GM21576 (cell line): Measurements from ENCODE around the gene EAF2.

ENCODE experiments used
- ATAC-seq: cut with Tn5 transposase; IDR thresholded peaks from one replicate; pipeline ENCODE4 v1.9.1; 2021; ENCODE audit warnings: mild to moderate bottlenecking, moderate library complexity; ENCODE audit not compliant: unreplicated experiment

The EAF2 gene

DNA sequence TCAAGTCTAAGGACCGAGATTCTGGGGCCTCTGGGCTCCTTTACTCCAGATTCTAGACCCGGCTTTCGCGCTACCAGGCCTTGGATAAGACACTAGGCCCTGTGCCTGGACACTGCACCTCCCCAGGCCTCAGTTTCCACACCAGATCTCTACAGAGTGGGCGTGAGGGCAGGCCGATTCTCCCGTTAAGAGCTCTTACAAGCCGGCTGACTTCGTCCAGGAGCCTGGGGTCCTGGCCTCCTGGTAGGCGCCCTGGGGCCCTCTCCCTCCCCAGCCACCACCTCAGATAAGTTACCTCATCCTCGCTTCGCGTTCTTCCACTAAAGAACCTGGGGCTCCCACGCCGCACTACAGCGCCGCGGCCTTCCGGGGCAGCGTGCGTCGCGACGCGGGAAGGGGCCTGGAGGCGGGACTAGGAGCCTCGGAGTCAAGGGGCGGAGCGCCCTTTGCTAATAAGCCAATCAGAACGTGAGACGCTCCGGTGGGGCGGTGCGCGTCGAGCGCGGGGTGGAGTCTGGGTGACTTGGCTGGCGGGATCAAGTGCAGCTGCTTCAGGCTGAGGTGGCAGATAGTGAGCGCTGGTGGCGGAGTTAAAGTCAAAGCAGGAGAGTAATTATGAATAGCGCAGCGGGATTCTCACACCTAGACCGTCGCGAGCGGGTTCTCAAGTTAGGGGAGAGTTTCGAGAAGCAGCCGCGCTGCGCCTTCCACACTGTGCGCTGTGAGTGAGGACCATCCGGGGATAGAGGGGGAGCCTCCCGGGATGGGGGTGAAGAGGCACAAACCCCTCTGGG lies at the start of gene EAF2, which contains the start of gene IQCB1:
Gene EAF2, plus strand, starts transcription at position 539 of the 794 bp plus-strand sequence. Its CDS starts 77 bp downstream, at position 616.
Gene IQCB1, minus strand, starts transcription at position 390 of the 794 bp plus-strand sequence. CDS start 6,100 bp downstream, outside the sequence.
- ATAC-seq, result peak; percentile 97

DNA sequence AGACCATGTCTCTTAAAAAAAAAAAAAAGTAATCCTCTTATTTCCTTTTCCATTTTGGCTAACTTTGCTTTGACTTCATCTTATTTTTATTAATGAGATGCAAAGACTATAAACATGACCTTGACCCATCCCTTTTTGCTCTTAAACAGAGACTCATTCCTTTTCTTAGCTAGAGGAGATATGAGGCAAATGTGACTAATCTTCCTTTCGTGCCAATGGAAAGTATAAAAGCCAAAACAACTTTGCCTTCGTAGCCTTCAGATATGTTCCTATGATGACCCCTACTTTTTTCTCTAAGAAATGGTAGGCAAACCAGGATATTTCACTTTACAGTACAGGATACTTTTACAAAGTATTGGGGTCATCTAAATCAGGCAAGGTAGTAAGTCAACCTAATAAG lies 48.5 kb upstream of the EAF2 start:
- no peak for ATAC-seq

DNA sequence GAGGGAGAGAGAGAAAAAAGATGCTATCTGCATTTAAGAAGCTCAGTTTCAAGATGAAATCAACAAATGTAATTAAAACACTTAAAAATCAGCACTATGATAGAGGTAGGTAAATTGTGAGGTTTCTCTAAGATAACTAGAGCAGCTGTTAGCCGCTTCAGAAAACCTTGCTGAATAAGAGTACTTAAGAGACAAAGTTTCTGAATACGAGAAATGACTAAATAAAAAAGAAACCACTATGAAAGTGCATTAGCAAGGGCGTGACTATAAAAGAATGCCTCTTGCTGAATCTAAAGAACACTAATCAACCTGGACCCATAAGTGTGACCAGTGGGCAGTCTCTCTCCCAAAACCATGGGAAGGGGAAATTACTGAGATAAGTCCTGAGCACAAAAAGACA lies 41.9 kb upstream of the EAF2 start:
- ATAC-seq, result no peak

DNA sequence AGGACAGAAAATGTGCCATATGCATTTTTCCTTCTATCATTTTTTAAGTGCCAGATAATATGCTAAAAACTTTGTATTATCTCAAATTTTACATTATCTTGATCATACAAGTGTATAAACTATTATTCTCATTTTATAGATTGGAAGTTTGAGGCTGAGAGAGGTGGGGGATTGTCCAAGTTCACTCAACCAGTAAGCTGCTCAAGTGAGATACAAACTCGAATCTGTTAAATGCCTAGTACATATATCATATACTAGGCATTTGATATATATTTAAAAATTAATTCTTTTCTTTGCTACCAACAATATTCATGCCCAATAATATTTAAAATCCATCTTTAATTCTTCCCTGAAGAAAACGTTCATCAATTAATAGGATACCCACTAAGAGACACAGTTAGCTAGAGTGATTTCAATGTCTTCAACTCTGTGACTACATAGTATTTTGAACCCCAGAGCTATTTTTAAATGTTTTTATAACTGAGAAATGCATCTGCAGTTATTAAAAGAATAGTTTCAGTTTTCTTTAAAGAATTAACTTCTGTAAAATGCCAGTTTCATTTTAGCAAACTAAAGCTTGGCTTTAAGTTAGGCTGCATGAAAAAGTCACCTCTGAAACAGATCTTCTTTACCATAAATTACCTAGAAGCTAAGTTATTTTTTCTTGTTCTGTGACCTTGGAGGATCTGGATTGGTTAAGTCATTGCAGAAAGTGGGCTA lies 40.6 kb upstream of the EAF2 start:
- no peak for ATAC-seq

DNA sequence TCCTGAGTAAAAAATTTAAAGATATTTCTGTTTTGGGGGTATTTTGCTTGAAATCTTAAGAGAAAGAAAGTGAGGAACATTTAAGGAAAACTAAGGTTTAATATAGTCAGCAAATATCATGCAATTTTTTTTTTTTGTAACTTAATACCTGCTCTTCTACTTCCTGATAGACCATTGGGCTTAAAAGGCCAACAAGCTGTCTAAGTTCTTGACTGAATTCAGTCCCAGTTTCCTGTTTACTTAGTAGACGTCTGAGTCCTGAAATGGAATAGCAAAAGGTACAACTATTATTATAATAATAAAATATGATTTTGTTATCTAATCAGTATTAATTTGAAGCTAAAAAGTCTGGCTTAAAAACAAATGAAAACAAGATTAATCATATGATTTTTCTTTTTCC lies 38.0 kb upstream of the EAF2 start:
- no peak for ATAC-seq

DNA sequence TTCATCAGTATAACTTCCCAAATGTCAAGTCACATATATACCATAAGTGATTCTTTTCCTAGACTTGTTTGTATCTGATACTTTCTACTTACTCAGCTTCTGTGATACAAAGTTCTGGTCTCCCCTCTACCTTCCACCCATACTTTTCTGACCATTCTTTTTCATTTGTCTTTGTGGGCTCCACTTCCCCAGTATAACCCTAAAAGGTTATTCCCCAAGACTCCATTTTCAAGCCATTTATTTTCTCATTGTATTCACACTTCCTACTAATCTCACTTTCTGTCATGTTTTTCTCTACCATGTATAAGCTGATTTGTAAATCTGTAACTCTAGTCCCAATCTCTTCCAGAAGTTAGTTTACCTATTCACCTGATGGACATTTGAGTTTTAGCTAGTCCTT lies 34.1 kb upstream of the EAF2 start:
- no peak for ATAC-seq

DNA sequence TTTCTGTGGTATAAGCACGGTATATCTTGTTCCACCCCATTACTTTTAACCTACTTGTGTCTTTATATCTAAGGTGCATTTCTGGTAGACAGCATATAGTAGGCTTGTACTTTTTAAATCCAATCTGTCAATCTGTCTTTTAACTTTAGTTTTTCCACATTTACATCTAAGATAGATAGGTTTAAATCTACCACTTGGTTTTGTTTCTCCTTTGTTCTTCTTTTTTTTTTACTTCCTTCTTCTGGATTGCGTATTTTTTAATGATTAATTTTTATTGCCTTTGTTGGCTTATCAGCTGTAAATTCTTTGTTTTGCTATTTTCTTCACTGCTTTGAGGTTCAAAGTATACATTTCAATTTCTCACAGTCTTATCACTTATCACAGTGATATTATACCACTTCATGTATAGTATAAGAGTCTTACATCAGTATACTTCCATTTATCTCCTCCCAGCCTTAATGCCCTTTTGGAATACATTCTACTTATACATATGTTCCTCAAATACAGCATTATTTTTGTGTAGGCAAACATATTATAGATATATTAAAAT lies 31.2 kb upstream of the EAF2 start:
- ATAC-seq, result no peak

DNA sequence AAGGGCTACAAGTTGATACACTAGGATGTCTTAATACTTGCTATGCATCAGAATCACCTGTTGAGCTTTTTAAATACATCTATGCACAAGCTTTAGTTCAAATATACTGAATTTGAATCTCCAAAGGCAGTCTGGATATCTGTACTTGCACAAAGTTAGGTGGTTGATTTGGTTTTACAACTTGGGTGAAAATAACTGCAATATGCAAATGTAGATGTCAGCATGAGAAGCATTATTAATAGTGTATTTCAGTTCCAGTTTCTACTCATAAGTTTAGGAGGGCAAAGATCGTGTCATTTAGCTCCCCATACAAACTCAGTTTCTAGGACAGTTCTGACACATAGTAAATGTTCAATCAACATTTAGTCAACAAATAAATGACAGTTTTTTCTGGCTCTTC lies 25.8 kb upstream of the EAF2 start:
- ATAC-seq, result peak; percentile 95

DNA sequence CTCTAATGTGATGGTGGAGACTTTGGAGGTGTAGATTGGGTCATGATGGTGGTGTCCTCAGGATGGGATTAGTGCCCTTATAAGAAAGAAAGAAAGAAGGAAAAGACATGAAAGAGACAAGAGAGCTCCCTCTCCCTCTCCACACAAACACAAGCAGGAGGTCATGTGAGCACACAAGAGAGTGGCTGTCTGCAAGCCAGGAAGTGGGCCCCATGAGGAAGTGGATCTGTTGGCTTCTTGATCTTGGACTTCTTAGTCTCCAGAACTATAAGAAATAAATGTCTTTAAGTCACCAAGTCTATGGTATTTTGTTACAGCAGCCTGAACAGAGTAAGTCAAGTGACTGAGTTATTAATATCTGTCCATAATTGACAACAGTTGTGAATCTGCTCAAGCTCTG lies 17.3 kb upstream of the EAF2 start:
- ATAC-seq, result no peak

DNA sequence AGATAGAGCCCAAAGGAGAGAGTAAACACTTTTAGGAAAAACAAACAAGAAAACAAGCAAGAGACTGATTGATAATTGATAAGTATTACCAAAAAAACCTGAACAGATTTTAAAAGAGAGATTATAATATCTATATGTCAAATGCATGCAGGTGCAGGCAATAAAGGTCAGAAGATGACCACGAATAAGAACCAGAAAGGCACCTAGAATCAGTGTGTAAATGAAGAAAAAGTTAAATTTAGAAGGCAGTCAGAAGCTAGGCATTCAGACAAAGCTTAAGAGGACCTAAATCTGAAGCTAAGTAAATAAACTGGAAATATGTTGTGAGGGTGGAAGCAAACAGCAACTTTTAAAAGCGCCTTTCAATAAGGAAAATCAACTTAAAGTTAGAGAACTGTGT lies 16.4 kb upstream of the EAF2 start:
- no peak for ATAC-seq

DNA sequence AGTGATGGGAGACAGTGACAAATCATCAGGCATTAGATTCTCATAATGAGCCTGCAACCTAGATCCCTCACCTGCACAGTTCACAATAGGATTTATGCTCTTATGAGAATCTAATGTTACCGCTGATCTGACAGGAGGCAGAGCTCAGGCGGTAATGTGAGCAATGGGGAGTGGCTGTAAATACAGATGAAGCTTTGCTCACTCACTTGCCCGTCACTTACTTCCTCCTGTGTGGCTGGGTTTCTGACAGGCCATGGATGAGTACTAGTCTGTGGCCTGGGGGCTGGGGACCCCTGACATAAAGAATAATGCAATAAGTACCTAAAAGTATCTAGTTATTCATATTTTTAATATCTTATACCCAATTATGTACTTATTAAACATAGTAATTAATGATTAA lies 15.8 kb upstream of the EAF2 start:
- ATAC-seq, result no peak

DNA sequence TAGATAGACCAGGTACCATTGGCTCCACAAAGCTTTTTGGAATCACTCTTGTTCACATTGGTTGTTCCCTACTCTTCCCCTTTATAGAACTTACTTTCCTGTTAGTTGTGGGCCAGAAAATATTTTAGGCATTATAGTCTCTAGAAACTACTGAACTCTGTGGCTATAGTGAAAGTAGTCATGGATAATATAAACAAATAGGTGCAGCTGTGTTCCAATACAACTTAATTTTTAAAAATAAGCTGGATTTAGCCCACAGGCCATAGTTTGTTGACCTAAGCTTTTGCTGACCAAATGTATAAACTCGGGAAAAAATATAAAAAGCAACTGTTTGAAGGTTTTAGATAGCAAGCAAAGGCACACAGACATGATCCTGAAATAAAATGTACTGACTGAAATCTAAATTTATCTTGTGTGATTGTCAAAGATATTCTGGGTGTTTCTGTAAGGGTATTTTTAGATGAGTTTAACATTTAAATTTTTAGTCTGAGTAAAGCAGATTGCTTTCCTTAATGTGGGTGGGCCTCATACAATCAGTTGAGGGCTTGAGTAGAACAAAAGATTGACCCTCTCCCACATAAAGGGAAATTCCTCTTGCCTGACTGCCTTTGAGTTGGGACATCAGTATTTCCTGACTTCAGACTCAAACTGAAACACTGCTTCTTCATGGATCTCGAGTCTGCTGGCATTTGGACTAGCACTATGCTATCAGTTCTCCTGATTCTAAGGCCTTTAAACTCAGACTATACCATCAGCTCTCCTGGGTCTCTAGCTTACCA lies 13.4 kb upstream of the EAF2 start:
- no peak for ATAC-seq

DNA sequence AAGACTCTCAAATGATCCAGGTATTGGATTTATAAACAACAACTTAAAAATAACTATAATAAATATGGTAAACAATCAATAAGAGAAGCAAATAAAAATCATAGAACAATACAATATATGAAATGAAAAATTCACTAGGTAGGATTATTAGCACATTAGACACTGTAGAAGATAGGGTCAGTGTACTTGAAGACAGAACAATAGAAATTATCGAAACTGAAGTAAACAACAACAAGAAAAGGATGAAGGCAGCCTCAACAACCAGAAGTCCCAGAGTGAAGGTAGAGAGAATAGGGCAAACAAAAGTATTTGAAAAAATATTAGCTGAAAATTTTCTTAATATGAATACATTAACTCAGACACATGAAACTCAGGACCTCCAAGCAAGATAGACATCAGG lies 12.0 kb upstream of the EAF2 start:
- ATAC-seq, result no peak

DNA sequence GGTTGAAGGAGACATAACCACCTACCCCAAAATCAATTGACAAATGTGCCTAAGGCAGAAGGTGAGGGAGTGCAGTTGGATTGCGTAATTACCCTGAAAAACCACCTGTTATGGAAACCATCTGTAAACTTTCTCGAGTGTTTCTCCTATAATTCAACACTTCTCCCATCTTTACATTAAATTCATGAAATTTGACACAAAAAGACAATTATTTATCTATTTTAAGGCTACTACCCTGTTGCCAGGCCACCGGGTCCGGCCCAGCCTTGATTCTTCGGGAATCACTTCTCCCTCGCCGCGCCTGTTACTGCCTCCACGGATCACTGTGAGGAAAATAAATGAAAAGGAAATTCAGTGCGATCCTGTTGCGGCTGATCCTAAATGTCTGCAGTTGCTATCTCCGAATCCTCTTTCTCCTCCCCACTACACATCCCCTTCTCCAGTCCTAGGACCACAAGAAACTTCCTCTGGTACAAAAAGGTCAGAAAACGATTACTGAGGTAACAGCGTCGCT lies 795 bp upstream of the EAF2 start:
- no peak for ATAC-seq

DNA sequence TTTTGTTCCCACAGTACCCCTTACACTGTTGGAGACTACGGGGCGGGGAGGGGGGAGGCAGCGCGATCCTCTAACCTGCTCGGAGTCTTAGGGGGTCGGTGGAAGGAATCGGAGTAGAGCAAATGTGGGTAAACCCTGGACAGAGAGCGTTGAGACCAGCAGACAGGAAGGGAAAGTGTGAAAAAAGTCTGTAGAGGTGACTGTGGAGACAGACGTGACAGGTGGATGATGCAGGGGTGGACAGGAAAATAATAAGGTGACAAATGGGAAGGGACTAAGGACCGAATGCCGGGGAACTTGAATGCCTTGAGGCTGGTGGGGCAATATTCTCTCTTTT lies 424 bp downstream of the EAF2 start:
- ATAC-seq, result peak; percentile 26

DNA sequence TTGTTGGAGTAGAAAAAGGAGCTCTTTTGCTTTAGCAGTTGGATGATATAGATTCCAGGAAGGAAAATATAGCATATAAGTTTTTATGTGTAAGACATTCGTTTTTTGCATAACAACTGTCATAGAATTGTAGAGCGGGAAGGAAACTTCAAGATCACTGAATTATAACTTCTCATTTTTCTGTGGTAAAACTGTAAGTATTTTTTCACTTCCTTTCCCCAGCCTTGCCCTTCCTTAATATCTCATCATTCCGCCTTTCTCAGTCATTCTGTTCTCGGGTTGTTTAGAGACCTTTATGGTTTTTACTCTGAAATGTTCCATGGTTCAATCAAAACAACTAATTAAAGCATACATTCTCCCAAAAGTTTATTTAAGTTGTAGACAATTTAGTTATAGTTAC lies 1.1 kb downstream of the EAF2 start:
- no peak for ATAC-seq

DNA sequence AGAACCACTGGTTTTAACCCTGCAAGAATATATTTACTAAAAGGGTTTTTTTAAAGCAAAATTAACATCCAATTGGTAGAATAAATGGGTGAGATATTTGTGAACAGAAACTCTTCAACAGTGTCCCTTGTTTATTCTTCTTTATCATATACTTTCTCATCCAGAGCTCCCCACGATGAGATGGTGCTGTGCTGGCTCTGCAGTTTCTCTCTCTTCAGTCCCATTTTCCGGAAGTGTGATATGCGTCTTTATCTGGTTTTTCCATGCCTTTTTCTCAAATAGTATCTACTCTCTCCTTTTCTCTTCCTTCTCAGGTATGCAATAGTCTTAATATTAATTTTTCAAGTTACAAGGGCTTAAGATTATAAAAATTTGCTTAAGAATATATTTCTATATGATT lies 1.5 kb downstream of the EAF2 start:
- no peak for ATAC-seq

DNA sequence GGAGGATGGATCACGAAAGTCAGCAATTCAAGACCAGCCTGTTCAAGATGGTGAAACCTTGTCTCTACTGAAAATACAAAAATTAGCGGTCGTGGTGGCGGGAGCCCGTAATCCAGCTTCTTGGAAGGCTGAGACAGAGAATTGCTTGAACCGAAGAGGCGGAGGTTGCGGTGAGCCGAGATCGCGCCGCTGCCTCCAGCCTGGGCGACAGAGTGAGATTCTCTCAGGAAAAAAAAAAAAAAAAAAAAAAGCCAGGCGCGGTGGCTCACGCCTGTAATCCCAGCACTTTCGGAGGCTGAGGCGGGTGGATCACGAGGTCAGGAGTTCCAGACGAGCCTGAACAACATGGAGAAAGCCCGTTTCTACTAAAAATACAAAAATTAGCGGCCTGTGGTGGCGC lies 5.0 kb downstream of the EAF2 start:
- no peak for ATAC-seq

DNA sequence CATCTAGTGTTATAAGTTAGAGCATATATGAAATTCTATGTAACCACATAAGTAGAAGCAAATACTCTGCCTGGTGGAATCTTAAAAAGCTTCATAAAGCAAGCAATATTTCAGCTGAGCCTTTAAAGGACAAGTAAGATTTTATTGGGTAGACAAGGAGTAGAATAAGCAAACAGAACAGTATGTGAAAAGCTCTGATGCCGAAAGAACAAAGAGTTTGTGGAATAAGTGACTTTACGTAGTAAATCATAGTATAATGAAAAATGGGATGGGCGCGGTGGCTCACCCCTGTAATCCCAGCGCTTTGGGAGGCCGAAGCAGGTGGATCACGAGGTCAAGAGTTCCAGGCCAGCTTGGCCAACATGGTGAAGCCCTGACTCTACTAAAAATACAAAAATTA lies 9.9 kb downstream of the EAF2 start:
- no peak for ATAC-seq

DNA sequence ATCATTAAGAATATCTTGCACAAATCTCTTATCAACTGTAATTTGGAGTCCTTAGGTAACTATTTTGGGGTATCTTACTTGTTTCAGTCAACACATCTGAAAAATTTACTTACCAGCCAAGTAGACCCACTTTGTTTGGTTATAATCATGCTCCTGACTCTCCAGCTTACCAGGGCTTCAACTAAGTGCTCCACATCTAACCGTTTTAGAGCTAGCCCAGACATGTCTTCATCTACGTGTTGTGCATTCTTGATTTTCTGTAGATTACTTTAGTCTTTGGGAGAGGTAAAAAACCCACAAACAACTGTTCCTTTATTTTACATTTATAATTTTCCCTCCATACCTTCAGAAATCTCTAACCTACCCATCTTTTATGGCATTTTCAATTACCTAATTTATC lies 17.2 kb downstream of the EAF2 start:
- no peak for ATAC-seq

DNA sequence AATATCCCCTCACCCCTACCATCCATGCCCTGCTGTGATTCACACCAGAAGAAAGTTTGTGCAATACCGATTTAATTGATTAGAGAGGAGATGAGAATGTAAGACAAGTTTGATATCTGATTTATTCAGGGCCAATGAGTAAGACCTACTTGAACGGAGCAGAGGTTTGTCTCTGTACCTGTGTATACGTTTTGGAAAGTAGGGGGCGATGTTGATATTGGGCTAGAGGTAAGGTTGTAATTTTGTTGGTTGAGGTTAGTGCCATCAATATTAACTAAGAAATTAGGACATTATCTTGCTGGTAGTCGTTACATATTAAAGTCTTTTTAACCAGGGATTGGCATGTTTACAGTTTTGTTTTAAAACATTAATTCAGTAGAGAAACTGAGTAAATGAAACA lies 20.5 kb downstream of the EAF2 start:
- no peak for ATAC-seq
